Tibial nerve (tissue), 4 donors: Measurements from ENCODE around the gene CDKL4. TPM values are rescaled to one million over a fixed set of nuclear protein-coding genes. Genes with fewer than 3 reads are reported as not detected.
"Not testable (repeated sequence)": the region's sequence is repeated elsewhere in the genome, so short reads cannot be mapped to it uniquely, and the experiment has no call there.

Experiments
- DNase-seq, 2 donors: peaks; one replicate each; pipeline ENCODE4 v3.0.0-alpha.2; 2019; ENCODE audit warnings: low spot score in 2 of 2
- H3K27ac ChIP-seq, 4 donors: fragments of 200-600 bp; sonication (generic) in 3 of 4; one replicate each; pipeline ENCODE4 v1.5.1; 2017 to 2019; ENCODE audit warnings: mild to moderate bottlenecking in 1 of 4
- H3K27me3 ChIP-seq, 2 donors: fragments of 200-600 bp; sonication (generic) in 1 of 2; one replicate each; pipeline versions ENCODE4 v1.5.1 to v1.6.0; 2017 to 2019
- H3K36me3 ChIP-seq, 3 donors: fragments of 200-600 bp; sonication (generic); one replicate each; pipeline ENCODE4 v1.5.1; 2018 to 2019
- H3K4me1 ChIP-seq, 4 donors: fragments of 200-600 bp; sonication (generic) in 3 of 4; one replicate each; pipeline ENCODE4 v1.5.1; 2017 to 2019
- H3K4me3 ChIP-seq, 4 donors: fragments of 200-600 bp; sonication (generic) in 3 of 4; one replicate each; pipeline ENCODE4 v1.5.1; 2017 to 2019; ENCODE audit warnings: mild to moderate bottlenecking in 1 of 4, moderate library complexity in 1 of 4
- H3K9me3 ChIP-seq, 4 donors: fragments of 200-600 bp; sonication (generic) in 3 of 4; one replicate each; pipeline ENCODE4 v1.5.1; 2017 to 2019
- EP300 ChIP-seq, 2 donors: sonication (generic); formaldehyde crosslinking; IDR thresholded peaks; one replicate each; pipeline ENCODE4 v1.6.1; 2017; ENCODE audit warnings: antibody characterized with exemption in 2 of 2, mild to moderate bottlenecking in 1 of 2
- POLR2A ChIP-seq, 2 donors: fragments of 450-650 bp; IDR thresholded peaks; one replicate each; pipeline ENCODE4 v1.6.1; 2017; ENCODE audit warnings: antibody characterized with exemption in 2 of 2, mild to moderate bottlenecking in 2 of 2, moderate library complexity in 2 of 2
- WGBS, 2 donors: methylation state at CpG; one replicate each; pipeline ENCODE4 v1.1.5; 2018; 5-methylcytosine and 5-hydroxymethylcytosine counted together
- total RNA-seq, 4 donors: library from RNA; depleted of rRNA; stranded (reverse); fragments of >200 nt; gene quantifications; one replicate each; pipeline ENCODE4 v1.1.0, GENCODE V29; 2016
- TF ChIP-seq, protein P1 (sequence below), 5 experiments: fragments of 200-600 bp in 3 of 5; fragments of 450-650 bp in 2 of 5; sonication (generic) in 3 of 5; IDR thresholded peaks; one replicate each; pipeline ENCODE4 v1.5.1; 2016 to 2019; ENCODE audit warnings: antibody characterized with exemption in 5 of 5, mild to moderate bottlenecking in 3 of 5, moderate library complexity in 2 of 5

Gene CDKL4
- total RNA-seq, 4 donors from 2014 or later, result 0.22 to 0.42 TPM; not detected in 2

GRCh38 chr2:39210846-39211245 is 32.9 kb downstream of the CDKL4 start:
- Histone ChIP-seq H3K4me3 (no peak overlapping the region), H3K27ac (no peak overlapping the region), H3K36me3 (no peaks in the 10 kb centered on the region), H3K4me1 (no peaks in the 10 kb centered on the region), H3K27me3 (no peaks in the 10 kb centered on the region), H3K9me3 (no peaks in the 10 kb centered on the region)
- TF ChIP-seq, protein P1, sequence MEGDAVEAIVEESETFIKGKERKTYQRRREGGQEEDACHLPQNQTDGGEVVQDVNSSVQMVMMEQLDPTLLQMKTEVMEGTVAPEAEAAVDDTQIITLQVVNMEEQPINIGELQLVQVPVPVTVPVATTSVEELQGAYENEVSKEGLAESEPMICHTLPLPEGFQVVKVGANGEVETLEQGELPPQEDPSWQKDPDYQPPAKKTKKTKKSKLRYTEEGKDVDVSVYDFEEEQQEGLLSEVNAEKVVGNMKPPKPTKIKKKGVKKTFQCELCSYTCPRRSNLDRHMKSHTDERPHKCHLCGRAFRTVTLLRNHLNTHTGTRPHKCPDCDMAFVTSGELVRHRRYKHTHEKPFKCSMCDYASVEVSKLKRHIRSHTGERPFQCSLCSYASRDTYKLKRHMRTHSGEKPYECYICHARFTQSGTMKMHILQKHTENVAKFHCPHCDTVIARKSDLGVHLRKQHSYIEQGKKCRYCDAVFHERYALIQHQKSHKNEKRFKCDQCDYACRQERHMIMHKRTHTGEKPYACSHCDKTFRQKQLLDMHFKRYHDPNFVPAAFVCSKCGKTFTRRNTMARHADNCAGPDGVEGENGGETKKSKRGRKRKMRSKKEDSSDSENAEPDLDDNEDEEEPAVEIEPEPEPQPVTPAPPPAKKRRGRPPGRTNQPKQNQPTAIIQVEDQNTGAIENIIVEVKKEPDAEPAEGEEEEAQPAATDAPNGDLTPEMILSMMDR (IDR thresholded peaks at IDR 0.05), result no peak
- TF ChIP-seq POLR2A (IDR thresholded peaks at IDR 0.05), result no peak
- WGBS, 2 donors, result 60 to 91% methylated on average over 1 of the region's 1 CpG
- DNase-seq, result no peak

DNA sequence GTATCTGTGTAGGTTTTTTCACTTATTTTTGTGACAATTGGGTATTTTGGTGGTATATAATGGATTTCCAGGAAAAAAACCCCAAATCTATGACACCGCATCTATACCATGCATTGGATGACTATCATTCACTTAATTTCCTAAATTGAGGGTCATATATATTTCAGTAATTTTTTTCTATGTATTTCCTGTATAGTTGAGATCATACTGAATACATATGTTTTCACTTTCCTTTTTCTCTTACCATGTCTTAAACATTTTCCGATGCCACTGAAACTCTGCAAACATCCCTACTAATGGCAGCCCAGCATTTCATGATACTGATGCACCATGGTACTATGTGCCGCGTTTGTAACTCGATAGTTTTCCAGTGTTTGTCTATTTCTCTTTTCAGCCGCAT is 40.4 kb downstream of the CDKL4 start:
- DNase-seq, result no peak
- 75 to 76% methylated on average over 6 of the region's 6 CpGs for WGBS, 2 donors
- H3K4me3 ChIP-seq, result no peak overlapping the region
- no peaks in the 10 kb centered on the region for H3K4me1 ChIP-seq
- H3K27me3 ChIP-seq, result no peaks in the 10 kb centered on the region
- no peaks in the 10 kb centered on the region for H3K36me3 ChIP-seq
- H3K27ac ChIP-seq, result no peak overlapping the region
- TF ChIP-seq, protein P1 (IDR thresholded peaks at IDR 0.05), result no peak
- no peak for TF ChIP-seq POLR2A (IDR thresholded peaks at IDR 0.05)
- no peak for TF ChIP-seq EP300 (IDR thresholded peaks at IDR 0.05)
- no peaks in the 10 kb centered on the region for H3K9me3 ChIP-seq

- H3K9me3 ChIP-seq, result no peaks in the 10 kb centered on the region
- no peak for DNase-seq
- no peaks in the 10 kb centered on the region for H3K4me1 ChIP-seq
- TF ChIP-seq POLR2A (IDR thresholded peaks at IDR 0.05) (no peak), EP300 (IDR thresholded peaks at IDR 0.05) (no peak)
- TF ChIP-seq, protein P1 (IDR thresholded peaks at IDR 0.05), result no peak
- H3K27ac ChIP-seq, result no peak overlapping the region
- no peaks in the 10 kb centered on the region for H3K27me3 ChIP-seq
- 44 to 46% methylated on average over 1 of the region's 1 CpG for WGBS, 2 donors
- no peaks in the 10 kb centered on the region for H3K36me3 ChIP-seq
- H3K4me3 ChIP-seq, result no peak overlapping the region
Observed at GRCh38 chr2:39202639-39203369, 41.0 kb downstream of the CDKL4 start.

DNA sequence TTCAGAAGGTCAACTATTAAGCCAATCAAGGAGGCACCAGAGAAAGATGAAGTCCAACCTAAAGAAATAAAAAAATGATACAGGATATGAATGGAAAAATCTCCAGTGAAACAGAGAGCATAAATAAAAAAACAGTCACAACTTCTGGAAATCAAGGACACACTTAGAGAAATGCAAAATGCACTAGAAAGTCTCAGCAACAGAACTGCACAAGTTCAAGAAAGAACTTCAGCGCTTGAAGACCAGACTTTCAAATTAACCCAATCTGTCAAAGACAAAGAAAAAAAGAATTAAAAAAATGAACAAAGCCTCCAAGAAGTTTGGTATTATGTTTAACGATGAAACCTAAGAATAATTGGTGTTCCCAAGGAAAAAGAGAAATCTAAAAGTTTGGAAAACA is 46.8 kb downstream of the CDKL4 start:
- not testable (repeated sequence) for H3K27me3 ChIP-seq, H3K36me3 ChIP-seq, H3K4me3 ChIP-seq, H3K4me1 ChIP-seq, H3K27ac ChIP-seq, DNase-seq
- peaks cover 0 to 12% (median 1%) of the 10 kb centered on the region in 4 donors for H3K9me3 ChIP-seq
- 87 to 100% methylated on average over 2 of the region's 2 CpGs for WGBS, 2 donors

DNA sequence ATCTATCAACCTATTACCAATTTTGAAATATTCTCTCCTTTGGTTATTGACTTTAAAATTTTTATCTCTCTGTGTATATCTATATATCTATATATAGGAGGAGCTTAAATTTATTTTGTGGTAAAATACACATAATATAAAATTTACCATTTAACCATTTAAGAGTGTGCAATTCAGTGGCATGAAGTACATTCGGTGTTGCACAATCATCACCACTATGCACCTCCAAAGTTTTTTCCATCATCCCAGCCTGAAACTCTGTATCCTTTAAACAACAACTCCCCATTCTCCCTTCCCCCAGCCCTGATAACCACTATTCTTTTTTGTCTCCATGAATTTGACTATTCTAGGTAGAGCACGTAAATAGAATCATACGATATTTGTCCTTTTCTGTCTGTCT is 49.1 kb downstream of the CDKL4 start:
- H3K4me1 ChIP-seq, result no peaks in the 10 kb centered on the region
- WGBS, 2 donors, result 95 to 97% methylated on average over 3 of the region's 3 CpGs
- no peaks in the 10 kb centered on the region for H3K36me3 ChIP-seq
- no peak for TF ChIP-seq EP300 (IDR thresholded peaks at IDR 0.05)
- no peak for TF ChIP-seq POLR2A (IDR thresholded peaks at IDR 0.05)
- TF ChIP-seq, protein P1 (IDR thresholded peaks at IDR 0.05), result no peak
- no peak for DNase-seq
- peaks cover 0 to 12% (median 1%) of the 10 kb centered on the region in 4 donors for H3K9me3 ChIP-seq
- H3K27ac ChIP-seq, result no peak overlapping the region
- H3K27me3 ChIP-seq, result no peaks in the 10 kb centered on the region
- H3K4me3 ChIP-seq, result no peak overlapping the region
